GM13977 (cell line): ENCODE results near the gene TEP1.
"Not testable (repeated sequence)": the region's sequence is repeated elsewhere in the genome, so short reads cannot be mapped to it uniquely, and the experiment has no call there.

Experiments used
- DNase-seq: peaks from one replicate; pipeline ENCODE4 v3.0.0; 2012; ENCODE audit warnings: low spot score
- CTCF ChIP-seq: IDR thresholded peaks from 2 replicates; pipeline ENCODE4 v1.5.1; 2012; ENCODE audit warnings: mild to moderate bottlenecking, control low read depth; ENCODE audit not compliant: insufficient read depth; ENCODE audit errors: extremely low read depth, missing control alignments
- in situ Hi-C: fragments of 300-500 bp; cut with MboI; formaldehyde crosslinking; loops from one replicate; pipeline ENCODE4 v1.12.0; 2022; ENCODE audit warnings: low sequenced_read_pairs, low pct_unique_long_range_greater_than_20kb, mixed read lengths, inconsistent platforms; ENCODE audit not compliant: unreplicated experiment

Gene TEP1

GRCh38 chr14:20365928-20366327 lies 47.4 kb downstream of the TEP1 start:
- no peak for DNase-seq
- in situ Hi-C loops: no loop called here
- TF ChIP-seq CTCF: no peak

DNA sequence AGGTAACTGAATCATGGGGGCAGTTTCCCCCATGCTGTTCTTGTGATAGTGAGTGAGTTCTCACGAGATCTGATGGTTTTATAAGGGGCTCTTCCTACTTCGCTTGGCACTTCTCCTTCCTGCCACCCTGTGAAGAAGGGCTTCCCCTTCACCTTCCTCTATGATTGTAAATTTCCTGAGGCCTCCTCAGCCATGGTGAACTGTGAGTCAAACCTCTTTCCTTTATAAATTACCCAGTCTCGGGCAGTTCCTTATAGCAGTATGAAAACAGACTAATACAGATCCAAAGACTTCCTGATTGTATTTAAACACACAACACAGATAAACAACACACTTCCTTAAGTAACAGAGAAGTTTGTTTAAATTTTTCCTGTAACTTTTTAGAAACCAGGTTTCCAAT lies 54.8 kb downstream of the TEP1 start:
- DNase-seq, in situ Hi-C loops: not testable (repeated sequence)

- in situ Hi-C loops: no loop called here
These were observed 56.9 kb downstream of the TEP1 start for GRCh38 chr14:20356422-20356821.

GRCh38 chr14:20350860-20351259 lies 62.4 kb downstream of the TEP1 start:
- no peak for TF ChIP-seq CTCF
- in situ Hi-C loops: no loop called here
- no peak for DNase-seq

More at GRCh38 chr14:20356422-20356821, 56.9 kb downstream of the TEP1 start:
- TF ChIP-seq CTCF: no peak
- no peak for DNase-seq

- TF ChIP-seq CTCF: no peak
- in situ Hi-C loops: no loop called here
- DNase-seq: no peak
These were observed 63.0 kb downstream of the TEP1 start for GRCh38 chr14:20350282-20350681.

GRCh38 chr14:20347747-20348146 lies 65.6 kb downstream of the TEP1 start:
- DNase-seq: no peak
- in situ Hi-C loops: no loop called here
- TF ChIP-seq CTCF: no peak

DNA sequence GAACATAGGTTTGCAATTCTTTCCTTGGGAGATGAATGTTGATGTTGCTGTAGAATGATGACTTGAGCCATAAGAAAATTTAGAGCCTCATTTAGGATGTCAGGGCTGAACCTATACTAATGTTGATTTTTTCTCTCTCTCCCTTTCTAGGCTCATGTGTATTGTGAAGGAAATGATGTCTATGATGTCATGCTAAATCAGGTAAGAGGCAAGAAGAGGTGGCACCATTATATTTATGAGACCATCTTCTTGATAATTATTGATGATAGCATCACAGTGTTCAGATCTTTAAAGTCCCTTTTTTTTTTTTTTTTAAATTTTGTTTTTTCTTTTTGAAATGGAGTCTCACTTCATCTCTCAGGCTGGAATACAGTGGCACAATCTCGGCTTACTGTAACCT lies 66.6 kb downstream of the TEP1 start:
- in situ Hi-C loops: no loop called here
- no peak for DNase-seq
- no peak for TF ChIP-seq CTCF

DNA sequence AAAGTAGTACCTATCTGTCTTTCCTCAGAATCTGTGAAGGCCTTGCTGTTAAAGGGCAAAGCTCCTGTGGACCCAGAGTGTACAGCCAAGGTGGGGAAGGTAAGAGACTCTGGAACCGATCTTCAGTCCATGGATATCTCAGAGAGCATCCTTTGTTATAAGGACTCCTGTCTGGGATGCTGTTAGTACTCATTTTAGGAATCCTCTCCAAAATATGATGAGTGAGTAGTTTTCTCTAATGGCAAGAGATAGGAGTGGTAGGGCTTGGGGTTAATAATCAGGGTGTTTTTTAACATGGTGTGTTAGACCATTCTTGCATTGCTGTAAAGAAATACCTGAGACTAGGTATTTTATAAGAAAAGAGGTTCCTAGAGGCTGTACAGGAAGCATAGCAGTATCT lies 67.9 kb downstream of the TEP1 start:
- TF ChIP-seq CTCF: no peak
- in situ Hi-C loops: no loop called here
- DNase-seq: no peak
